GM12875 (cell line): Measurements from ENCODE around the gene OGG1.
"Not testable (repeated sequence)": the region's sequence is repeated elsewhere in the genome, so short reads cannot be mapped to it uniquely, and the experiment has no call there.

Experiments used
- H3K4me3 ChIP-seq: one replicate; pipeline ENCODE4 v1.5.1; 2011; ENCODE audit warnings: low read depth, low read length, control low read depth
- CTCF ChIP-seq: IDR thresholded peaks from 2 replicates; pipeline ENCODE4 v1.5.1; 2011; ENCODE audit warnings: low read depth, mild to moderate bottlenecking, control low read depth, inconsistent platforms, low read length, moderate library complexity, borderline replicate concordance; ENCODE audit not compliant: insufficient read depth

The OGG1 gene

GRCh38 chr3:9770276-9770812, 20.6 kb downstream of the OGG1 start:
- TF ChIP-seq CTCF, result no peak
- H3K4me3 ChIP-seq, result peak overlapping the region; percentile 32

GRCh38 chr3:9771007-9771406, 21.3 kb downstream of the OGG1 start:
- H3K4me3 ChIP-seq, result not testable (repeated sequence)

GRCh38 chr3:9776896-9777693, 27.3 kb downstream of the OGG1 start:
- TF ChIP-seq CTCF, result no peak
- no peak overlapping the region for H3K4me3 ChIP-seq

- no peak overlapping the region for H3K4me3 ChIP-seq
- TF ChIP-seq CTCF, result no peak
These were observed 27.9 kb downstream of the OGG1 start for GRCh38 chr3:9777694-9778021.

- no peak overlapping the region for H3K4me3 ChIP-seq
- TF ChIP-seq CTCF, result no peak
These were observed 28.7 kb downstream of the OGG1 start for GRCh38 chr3:9778143-9779074.

- TF ChIP-seq CTCF, result no peak
- H3K4me3 ChIP-seq, result no peak overlapping the region
These were observed 29.4 kb downstream of the OGG1 start for GRCh38 chr3:9779075-9779593.

- no peak overlapping the region for H3K4me3 ChIP-seq
- TF ChIP-seq CTCF, result no peak
These were observed 30.1 kb downstream of the OGG1 start for GRCh38 chr3:9779721-9780457.
